Measurements from ENCODE around the gene FOXC1. TPM values are rescaled to one million over a fixed set of nuclear protein-coding genes. Genes with fewer than 3 reads are reported as not detected.

FOXC1 gene
- total and polyA plus RNA-seq, 2 of the 13 experiments (the other 11 are each of a cell fraction or from before 2014, with no cell fraction given) = 0.44 to 0.55 TPM

DNA sequence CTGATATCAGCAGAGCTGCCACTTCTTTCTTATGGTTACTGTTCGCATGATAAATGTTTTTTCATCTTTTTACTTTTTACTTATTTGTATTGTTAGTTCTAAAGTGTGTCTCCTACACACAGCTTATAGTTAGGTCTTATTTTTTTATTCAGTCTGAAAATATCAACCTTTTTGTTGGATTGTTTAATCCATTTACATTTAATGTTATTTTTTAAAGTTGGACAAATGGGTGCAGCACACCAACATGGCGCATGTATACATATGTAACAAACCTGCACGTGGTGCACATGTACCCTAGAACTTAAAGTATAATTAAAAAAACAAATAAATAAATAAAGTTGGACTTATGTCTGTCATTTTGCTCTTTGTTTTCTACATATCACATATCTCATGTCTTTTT, 40.3 kb upstream of the FOXC1 start (continued):
- TF ChIP-seq ZNF597 (CRISPR knock-in tag; IDR thresholded peaks at IDR 0.05) = no peak
- TF ChIP-seq SPEN (CRISPR knock-in tag; IDR thresholded peaks at IDR 0.05; ENCODE audit: low read depth) = no peak
- no peak for TF ChIP-seq NFIC (IDR thresholded peaks at IDR 0.05; ENCODE audit: low read length)
- TF ChIP-seq ZNF75D (CRISPR knock-in tag; IDR thresholded peaks at IDR 0.05; ENCODE audit: borderline replicate concordance) = no peak

- no peak for ATAC-seq
- DNase-seq (ENCODE audit: low spot score) = no peak
- H3K27ac ChIP-seq (ENCODE audit: extremely low read length, insufficient read depth, low read length) = no peak overlapping the region
- H3K4me1 ChIP-seq (ENCODE audit: insufficient read depth, low read length) = peaks cover 11% of the 10 kb centered on the region
- in situ Hi-C loops (cut with HindIII; ENCODE audit: extremely low pct_ligation_motif_present, low pct_unique_long_range_greater_than_20kb) = no loop called here
- no peak overlapping the region for H3K9ac ChIP-seq (ENCODE audit: insufficient read depth, low read depth, low read length)
- ChIA-PET POLR2A (no interaction called here), CTCF (ENCODE audit: low intra/inter-chr PET ratio, low total read pairs) (no interaction called here)
- intact Hi-C loops (cut with micrococcal nuclease; ENCODE audit: unreplicated experiment) = loop anchor here (2.0 kb wide), 1 partner anchor 28 kb away; no protein-coding TSS in a partner anchor
- H3K9me3 ChIP-seq (ENCODE audit: low read length) = peaks cover 14% of the 10 kb centered on the region
- no peak for FAIRE-seq
- H3K4me2 ChIP-seq (ENCODE audit: low read depth, low read length) = no peak overlapping the region
- H4K20me1 ChIP-seq (ENCODE audit: insufficient read depth, low read length) = no peaks in the 10 kb centered on the region
- WGBS (ENCODE audit: low lambda C conversion rate) = 0% methylated on average over 1 of the region's 1 CpG
- no peak overlapping the region for H2AFZ ChIP-seq (ENCODE audit: low read length)
- TF ChIP-seq ZNF790 (CRISPR knock-in tag; IDR thresholded peaks at IDR 0.05; ENCODE audit: borderline replicate concordance) = no peak
- peak; percentile 81; the same call in 1 of the 2 replicates for TF ChIP-seq ZNF160 (CRISPR knock-in tag; IDR thresholded peaks at IDR 0.05)
- BruUV-seq (replicated peaks) = no TSS peak
- no peaks in the 10 kb centered on the region for H3K36me3 ChIP-seq (replicated peaks in 1 of 2; ENCODE audit: control insufficient read depth in 1 of 2, insufficient read depth in 2 of 2, low read length in 2 of 2)
- no peaks in the 10 kb centered on the region for H3K79me2 ChIP-seq (ENCODE audit: insufficient read depth, low read length)
- no peak overlapping the region for H3K4me3 ChIP-seq (replicated peaks in 1 of 3; ENCODE audit: insufficient read depth in 1 of 3, low read depth in 2 of 3, low read length in 3 of 3)
- peaks cover 3 to 33% of the 10 kb centered on the region in 2 experiments for H3K27me3 ChIP-seq (ENCODE audit: control insufficient read depth in 1 of 2, insufficient read depth in 2 of 2, low read length in 2 of 2)
These were observed 38.9 kb upstream of the FOXC1 start for GRCh38 chr6:1570848-1571247.

- no peak for ATAC-seq
- no peaks in the 10 kb centered on the region for H4K20me1 ChIP-seq (ENCODE audit: insufficient read depth, low read length)
- H3K27ac ChIP-seq (ENCODE audit: extremely low read length, insufficient read depth, low read length) = no peak overlapping the region
- ChIA-PET POLR2A (no interaction called here), CTCF (ENCODE audit: low intra/inter-chr PET ratio, low total read pairs) (no interaction called here)
- H3K9me3 ChIP-seq (ENCODE audit: low read length) = peaks cover 14% of the 10 kb centered on the region
- H3K9ac ChIP-seq (ENCODE audit: insufficient read depth, low read depth, low read length) = no peak overlapping the region
- no peak overlapping the region for H2AFZ ChIP-seq (ENCODE audit: low read length)
- WGBS (ENCODE audit: low lambda C conversion rate) = 0% methylated on average over 1 of the region's 1 CpG
- in situ Hi-C loops (cut with HindIII; ENCODE audit: extremely low pct_ligation_motif_present, low pct_unique_long_range_greater_than_20kb) = no loop called here
- BruUV-seq (replicated peaks) = no TSS peak
- FAIRE-seq = no peak
- no peak for DNase-seq (ENCODE audit: low spot score)
- no peaks in the 10 kb centered on the region for H3K36me3 ChIP-seq (replicated peaks in 1 of 2; ENCODE audit: control insufficient read depth in 1 of 2, insufficient read depth in 2 of 2, low read length in 2 of 2)
- H3K4me3 ChIP-seq (replicated peaks in 1 of 3; ENCODE audit: insufficient read depth in 1 of 3, low read depth in 2 of 3, low read length in 3 of 3) = no peak overlapping the region
- no peaks in the 10 kb centered on the region for H3K79me2 ChIP-seq (ENCODE audit: insufficient read depth, low read length)
- intact Hi-C loops (cut with micrococcal nuclease; ENCODE audit: unreplicated experiment) = no loop called here
- peaks cover 18% of the 10 kb centered on the region for H3K4me1 ChIP-seq (ENCODE audit: insufficient read depth, low read length)
- peaks cover 5 to 48% of the 10 kb centered on the region in 2 experiments for H3K27me3 ChIP-seq (ENCODE audit: control insufficient read depth in 1 of 2, insufficient read depth in 2 of 2, low read length in 2 of 2)
- H3K4me2 ChIP-seq (ENCODE audit: low read depth, low read length) = no peak overlapping the region
- TF ChIP-seq HHEX (CRISPR knock-in tag; IDR thresholded peaks at IDR 0.05) = no peak
- no peak for TF ChIP-seq ARID3A (IDR thresholded peaks at IDR 0.05; ENCODE audit: low read depth, low read length)
- no peak for TF ChIP-seq STAG1 (CRISPR knock-in tag; IDR thresholded peaks at IDR 0.05)
- TF ChIP-seq CERS6 (CRISPR knock-in tag; IDR thresholded peaks at IDR 0.05) = no peak
- no peak for TF ChIP-seq NAIF1 (CRISPR knock-in tag; IDR thresholded peaks at IDR 0.05; ENCODE audit: borderline replicate concordance)
- TF ChIP-seq PCBP2 (optimal IDR thresholded peaks at IDR 0.05; ENCODE audit: low read depth, low read length, poor library complexity, severe bottlenecking) = no peak
- no peak for TF ChIP-seq SOX6 (IDR thresholded peaks at IDR 0.05)
- TF ChIP-seq SOX6 (CRISPR knock-in tag; IDR thresholded peaks at IDR 0.05) = no peak
- TF ChIP-seq PTBP1 (IDR thresholded peaks at IDR 0.05; ENCODE audit: low read depth, low read length, poor library complexity, severe bottlenecking) = no peak
- TF ChIP-seq KDM1A (CRISPR knock-in tag; IDR thresholded peaks at IDR 0.05) = no peak
These were observed 36.8 kb upstream of the FOXC1 start for GRCh38 chr6:1572892-1573291.

Measured in HepG2 (cell line).